Measurements from ENCODE around the gene HOXC12. TPM values are rescaled to one million over a fixed set of nuclear protein-coding genes. Genes with fewer than 3 reads are reported as not detected.

Gene HOXC12
- total RNA-seq, 4 donors from 2014 or later, result 0.22 to 1.4 TPM; not detected in 2

DNA sequence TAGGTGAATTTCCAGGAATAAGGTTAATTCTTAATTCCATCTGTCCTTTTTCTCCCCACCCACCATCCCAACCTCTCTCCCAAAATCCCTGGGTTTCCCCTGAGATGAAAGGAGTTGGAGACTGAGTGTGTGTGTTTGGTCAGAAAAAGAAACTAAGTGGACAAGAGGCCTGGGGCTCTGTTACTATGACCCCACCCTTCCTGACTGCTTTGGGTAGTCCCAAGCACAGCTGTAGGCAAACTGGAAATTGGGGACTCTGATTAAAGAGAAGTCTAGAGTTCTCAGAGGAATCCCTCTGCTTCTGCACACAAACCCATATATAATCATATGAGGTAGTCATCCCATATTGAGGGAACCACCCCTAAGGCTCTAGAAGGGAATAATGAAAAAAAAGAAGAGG lies 7.0 kb upstream of the HOXC12 start:
- H3K4me3 ChIP-seq, result no peak overlapping the region
- peaks cover 0 to 30% (median 1%) of the 10 kb centered on the region in 4 donors for H3K4me1 ChIP-seq
- no peaks in the 10 kb centered on the region for H3K9me3 ChIP-seq
- no peak for DNase-seq (ENCODE audit: low spot score in 2 of 2)
- H3K27me3 ChIP-seq, result peaks cover 3 to 100% of the 10 kb centered on the region in 2 donors
- H3K27ac ChIP-seq, result no peak overlapping the region
- TF ChIP-seq POLR2A (IDR thresholded peaks at IDR 0.05) (no peak), EP300 (IDR thresholded peaks at IDR 0.05) (no peak)
- TF ChIP-seq, protein P1, sequence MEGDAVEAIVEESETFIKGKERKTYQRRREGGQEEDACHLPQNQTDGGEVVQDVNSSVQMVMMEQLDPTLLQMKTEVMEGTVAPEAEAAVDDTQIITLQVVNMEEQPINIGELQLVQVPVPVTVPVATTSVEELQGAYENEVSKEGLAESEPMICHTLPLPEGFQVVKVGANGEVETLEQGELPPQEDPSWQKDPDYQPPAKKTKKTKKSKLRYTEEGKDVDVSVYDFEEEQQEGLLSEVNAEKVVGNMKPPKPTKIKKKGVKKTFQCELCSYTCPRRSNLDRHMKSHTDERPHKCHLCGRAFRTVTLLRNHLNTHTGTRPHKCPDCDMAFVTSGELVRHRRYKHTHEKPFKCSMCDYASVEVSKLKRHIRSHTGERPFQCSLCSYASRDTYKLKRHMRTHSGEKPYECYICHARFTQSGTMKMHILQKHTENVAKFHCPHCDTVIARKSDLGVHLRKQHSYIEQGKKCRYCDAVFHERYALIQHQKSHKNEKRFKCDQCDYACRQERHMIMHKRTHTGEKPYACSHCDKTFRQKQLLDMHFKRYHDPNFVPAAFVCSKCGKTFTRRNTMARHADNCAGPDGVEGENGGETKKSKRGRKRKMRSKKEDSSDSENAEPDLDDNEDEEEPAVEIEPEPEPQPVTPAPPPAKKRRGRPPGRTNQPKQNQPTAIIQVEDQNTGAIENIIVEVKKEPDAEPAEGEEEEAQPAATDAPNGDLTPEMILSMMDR (IDR thresholded peaks at IDR 0.05), result no peak
- no peaks in the 10 kb centered on the region for H3K36me3 ChIP-seq

- H3K4me3 ChIP-seq, result no peak overlapping the region
- no peaks in the 10 kb centered on the region for H3K9me3 ChIP-seq
- 49 to 68% methylated on average over 7 to 9 of the region's 9 CpGs for WGBS, 2 donors
- peaks cover 0 to 37% (median 1%) of the 10 kb centered on the region in 4 donors for H3K4me1 ChIP-seq
- no peak overlapping the region for H3K27ac ChIP-seq
- TF ChIP-seq POLR2A (IDR thresholded peaks at IDR 0.05) (no peak), EP300 (IDR thresholded peaks at IDR 0.05) (no peak)
- TF ChIP-seq, protein P1 (IDR thresholded peaks at IDR 0.05), result no peak
- H3K36me3 ChIP-seq, result no peaks in the 10 kb centered on the region
- peaks cover 6 to 100% of the 10 kb centered on the region in 2 donors for H3K27me3 ChIP-seq
- no peak for DNase-seq (ENCODE audit: low spot score in 2 of 2)
Measured at GRCh38 chr12:53948650-53949593, 5.8 kb upstream of the HOXC12 start.

GRCh38 chr12:53949631-53950436 lies 4.9 kb upstream of the HOXC12 start:
- DNase-seq (ENCODE audit: low spot score in 2 of 2), result no peak
- Histone ChIP-seq H3K9me3 (no peaks in the 10 kb centered on the region), H3K36me3 (no peaks in the 10 kb centered on the region), H3K4me3 (no peak overlapping the region), H3K27ac (no peak overlapping the region), H3K4me1 (peaks cover 0 to 36% (median 1%) of the 10 kb centered on the region in 4 donors), H3K27me3 (peaks cover 14 to 100% of the 10 kb centered on the region in 2 donors)
- 12 to 16% methylated on average over 25 to 34 of the region's 34 CpGs for WGBS, 2 donors
- TF ChIP-seq EP300 (IDR thresholded peaks at IDR 0.05), result no peak
- no peak for TF ChIP-seq POLR2A (IDR thresholded peaks at IDR 0.05)
- TF ChIP-seq, protein P1 (IDR thresholded peaks at IDR 0.05), result no peak

- Histone ChIP-seq H3K4me3 (no peak overlapping the region), H3K27me3 (peaks cover 18 to 99% of the 10 kb centered on the region in 2 donors), H3K4me1 (peaks cover 0 to 37% (median 1%) of the 10 kb centered on the region in 4 donors), H3K36me3 (no peaks in the 10 kb centered on the region), H3K9me3 (no peaks in the 10 kb centered on the region), H3K27ac (no peak overlapping the region)
- WGBS, 2 donors, result 10 to 17% methylated on average over 10 of the region's 10 CpGs
- DNase-seq (ENCODE audit: low spot score in 2 of 2), result no peak
- no peak for TF ChIP-seq POLR2A (IDR thresholded peaks at IDR 0.05)
- TF ChIP-seq EP300 (IDR thresholded peaks at IDR 0.05), result no peak
- TF ChIP-seq, protein P1 (IDR thresholded peaks at IDR 0.05), result no peak
Measured at GRCh38 chr12:53950437-53950773, 4.3 kb upstream of the HOXC12 start.
